Activated CD4-positive, alpha-beta T cell treated with anti-CD3 and anti-CD28 coated beads for 48 hours (primary cell): ENCODE measurements around the gene HPS6.

Experiments used
- DNase-seq: peaks from one replicate; pipeline ENCODE4 v3.0.0-alpha.2; 2020

The HPS6 gene

DNA sequence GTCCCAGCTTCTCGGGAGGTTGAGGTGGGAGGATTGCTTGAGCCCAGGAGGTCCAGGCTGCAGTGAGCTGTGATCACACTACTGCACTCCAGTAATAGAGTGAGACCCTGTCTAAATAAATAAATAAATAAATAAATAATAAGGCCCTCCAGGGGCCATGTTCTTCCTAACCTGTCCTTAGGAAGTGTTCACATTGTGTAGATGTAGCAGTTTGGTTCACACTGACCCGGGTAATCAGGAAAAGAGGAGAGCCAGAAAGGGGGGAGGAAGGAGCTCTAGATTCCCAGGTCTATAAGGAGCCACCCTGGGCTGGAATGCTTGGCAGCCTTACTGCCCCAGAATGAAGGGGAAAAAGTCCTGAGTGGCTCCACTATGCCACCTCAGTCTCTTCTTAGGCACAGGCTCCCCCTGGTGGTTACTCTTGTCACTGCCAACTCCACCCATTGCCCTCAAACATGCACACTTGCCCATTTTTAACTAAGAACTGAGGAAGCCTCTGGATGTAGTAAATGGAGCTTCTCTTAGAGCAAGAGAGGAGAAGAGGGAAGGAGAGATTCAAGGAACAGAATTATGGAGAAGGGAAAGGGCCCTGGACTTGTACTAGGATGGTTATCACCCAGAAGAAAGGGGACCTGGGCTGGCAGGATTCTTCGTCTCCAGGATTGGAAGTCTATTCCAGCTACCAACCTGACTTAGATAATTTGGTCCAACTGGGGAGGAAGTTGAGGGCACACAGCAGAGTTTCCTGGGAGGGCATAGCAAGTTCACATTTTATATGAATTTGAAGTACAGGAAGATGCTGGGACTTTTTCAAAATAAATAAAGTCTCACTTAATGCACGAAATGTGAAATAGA lies 7.8 kb downstream of the HPS6 start:
- DNase-seq = peak; percentile 86

DNA sequence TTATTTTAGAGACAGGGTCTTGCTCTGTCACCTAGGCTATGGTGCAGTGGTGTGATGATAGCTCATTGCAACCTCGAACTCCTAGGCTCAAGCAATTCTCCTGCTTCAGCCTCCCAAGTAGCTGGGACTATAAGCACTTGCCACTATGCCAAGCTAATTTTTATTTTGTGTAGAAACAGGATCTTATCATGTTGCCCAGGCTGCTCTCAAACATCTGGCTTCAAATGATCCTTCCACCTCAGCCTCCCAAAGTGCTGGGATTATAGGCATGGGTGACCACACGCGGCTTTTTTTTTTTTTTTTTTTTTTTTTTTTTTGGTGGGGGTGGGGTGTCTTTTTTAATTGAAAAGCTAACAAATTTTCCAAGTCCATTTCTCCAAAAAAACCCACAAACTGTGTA lies 18.4 kb downstream of the HPS6 start:
- DNase-seq = no peak

GRCh38 chr10:102085336-102085735 lies 20.2 kb downstream of the HPS6 start:
- no peak for DNase-seq

DNA sequence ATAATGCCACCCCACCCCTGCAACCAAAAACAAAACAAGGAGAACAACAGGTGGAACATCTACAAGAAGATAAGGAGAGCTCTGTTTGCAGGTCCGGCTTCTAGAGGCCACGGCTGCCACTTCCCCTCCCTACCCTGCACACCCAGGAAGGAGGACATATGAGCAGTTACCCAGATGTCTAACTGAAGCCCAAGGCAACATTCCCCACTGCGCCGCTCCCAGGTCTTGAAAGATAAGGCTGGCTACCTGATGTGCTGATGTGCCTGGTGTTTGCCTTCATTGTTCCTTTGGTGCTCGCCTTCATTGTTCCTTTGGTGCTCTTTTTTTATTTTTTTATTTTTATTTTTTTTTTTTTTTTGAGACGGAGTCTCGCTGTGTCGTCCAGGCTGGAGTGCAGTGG lies 21.0 kb downstream of the HPS6 start:
- no peak for DNase-seq

- no peak for DNase-seq
Observed at GRCh38 chr10:102090772-102091171, 25.6 kb downstream of the HPS6 start.

DNA sequence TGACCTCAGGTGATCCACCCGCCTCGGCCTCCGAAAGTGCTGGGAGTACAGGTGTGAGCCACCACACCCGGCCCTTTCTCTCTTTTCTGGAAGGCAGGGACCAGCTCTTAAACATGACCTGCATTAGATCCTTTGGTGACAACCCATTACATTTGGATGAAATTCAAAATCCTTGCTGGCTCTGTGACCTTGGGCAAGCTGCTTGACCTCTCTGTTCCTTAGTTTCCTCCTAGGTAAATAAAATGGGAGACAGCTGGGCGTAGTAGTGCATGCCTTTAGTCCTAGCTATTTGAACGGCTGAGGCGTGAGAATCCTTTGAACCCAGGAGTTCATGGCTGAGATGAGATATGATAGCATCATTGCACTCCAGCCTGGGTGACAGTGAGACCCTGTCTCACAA lies 31.3 kb downstream of the HPS6 start:
- DNase-seq = no peak

DNA sequence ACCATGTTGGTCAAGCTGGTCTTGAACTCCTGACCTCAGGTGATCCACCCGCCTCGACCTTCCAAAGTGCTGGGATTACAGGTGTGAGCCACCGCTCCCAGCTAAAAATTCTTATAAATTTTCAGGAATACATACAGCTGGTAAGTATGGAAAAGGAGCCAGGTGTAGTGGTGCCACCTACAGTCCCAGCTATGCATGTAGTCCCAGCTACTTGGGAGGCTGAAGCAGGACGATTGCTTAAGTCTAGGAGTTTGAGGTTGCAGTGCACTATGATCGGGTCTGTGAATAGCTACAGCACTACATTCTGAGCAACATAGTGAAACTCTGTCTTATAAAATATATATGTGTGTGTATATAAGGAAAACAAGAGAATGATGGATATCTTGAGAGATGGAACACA lies 36.0 kb downstream of the HPS6 start:
- DNase-seq = no peak

GRCh38 chr10:102102421-102102820 lies 37.3 kb downstream of the HPS6 start:
- DNase-seq = no peak

DNA sequence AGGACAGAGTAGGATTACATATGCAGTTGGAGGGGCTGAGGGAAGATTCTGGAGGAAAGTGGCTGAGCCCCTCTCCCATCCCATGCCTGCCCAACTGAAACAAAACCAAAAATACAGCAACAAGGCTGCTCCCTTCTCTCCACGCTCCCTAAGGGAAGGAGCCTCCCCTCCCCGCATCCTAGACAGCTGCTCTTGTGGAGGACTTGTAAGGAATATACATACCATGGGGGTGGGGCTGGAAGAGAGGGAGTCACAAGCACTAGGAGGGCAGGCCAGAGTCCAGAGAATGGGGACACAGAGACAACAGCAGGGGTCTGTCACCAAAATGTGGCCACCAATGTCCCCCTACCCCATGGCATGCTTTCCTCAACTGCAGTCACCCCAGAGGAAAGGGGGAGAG lies 41.8 kb downstream of the HPS6 start:
- no peak for DNase-seq

- DNase-seq = no peak
Observed at GRCh38 chr10:102109166-102110116, 44.3 kb downstream of the HPS6 start.

GRCh38 chr10:102111276-102111675 lies 46.1 kb downstream of the HPS6 start:
- DNase-seq = no peak

DNA sequence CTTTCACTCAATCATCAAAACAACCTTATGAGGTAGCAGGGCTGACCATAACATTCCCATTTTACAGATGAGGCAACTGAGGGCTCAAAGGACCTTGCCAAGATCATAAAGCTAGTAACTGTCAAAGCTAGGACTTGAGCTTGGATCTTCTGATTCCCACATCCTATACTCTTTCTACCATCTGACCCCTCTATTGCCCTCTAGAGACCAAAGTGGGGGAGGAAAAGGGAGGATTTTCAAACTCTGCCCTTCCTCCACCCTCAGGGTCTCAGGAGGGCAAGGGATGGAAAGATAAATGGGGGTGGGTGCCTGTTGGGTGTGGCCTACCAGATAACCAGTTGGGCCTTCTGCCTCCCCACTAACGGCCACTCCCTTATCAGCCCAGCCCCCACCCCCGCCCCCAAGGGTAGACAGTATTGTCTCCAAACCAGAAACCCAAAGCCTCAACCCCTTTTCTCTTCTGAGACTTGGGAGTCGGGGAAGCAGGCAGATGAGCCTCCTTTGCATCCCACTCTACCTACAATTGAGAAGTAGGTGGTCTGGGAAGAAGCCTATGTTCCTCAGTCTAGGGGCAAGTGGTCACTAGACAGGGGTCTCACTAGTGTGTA lies 47.2 kb downstream of the HPS6 start:
- no peak for DNase-seq

GRCh38 chr10:102113261-102113955 lies 48.3 kb downstream of the HPS6 start:
- peak; percentile 22 for DNase-seq

DNA sequence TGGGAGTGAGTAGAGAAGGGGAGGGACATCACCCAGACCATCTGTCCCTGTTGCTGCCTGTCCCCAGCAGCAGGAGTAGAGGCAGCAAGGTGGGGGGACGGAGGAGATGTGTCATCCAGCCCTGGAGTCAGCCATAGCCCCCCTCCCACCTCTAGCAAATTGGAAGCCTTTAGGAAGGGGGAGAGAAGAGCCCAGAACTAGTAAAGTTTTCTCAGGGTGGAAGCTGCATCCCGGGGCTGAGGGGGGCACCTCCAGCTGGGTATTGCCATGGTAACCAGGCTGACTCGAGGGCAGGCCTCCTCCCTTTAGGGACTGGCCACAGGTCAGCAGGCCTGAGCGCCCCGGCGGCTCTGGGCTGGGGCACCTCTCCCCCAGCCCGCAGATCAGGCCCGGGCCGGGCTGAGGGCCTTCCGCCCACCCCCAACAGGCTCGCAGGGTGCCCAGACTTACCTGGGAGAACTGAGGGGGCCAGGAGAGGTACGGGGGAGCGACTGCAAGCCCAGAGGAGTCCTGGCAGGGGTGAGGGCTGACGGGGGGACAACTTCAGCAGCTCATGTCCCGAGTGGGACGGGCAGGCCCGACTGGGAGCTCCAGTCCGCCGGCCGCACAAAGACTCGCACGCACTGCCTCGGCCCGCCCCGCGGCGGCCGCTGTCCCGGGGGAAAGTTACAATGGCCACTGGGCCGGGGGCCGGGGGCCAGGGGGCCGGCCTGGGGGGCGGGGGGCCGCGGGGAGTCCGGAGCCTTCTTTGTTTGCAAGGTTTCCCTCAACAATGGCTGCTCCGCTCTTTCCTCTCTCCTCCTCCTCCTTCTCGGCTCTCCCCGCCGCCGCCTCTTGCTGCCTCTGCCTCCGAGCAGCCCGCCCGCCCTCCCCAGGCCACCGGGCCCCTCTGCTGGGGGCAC lies 49.1 kb downstream of the HPS6 start:
- DNase-seq = peak; percentile 24

DNA sequence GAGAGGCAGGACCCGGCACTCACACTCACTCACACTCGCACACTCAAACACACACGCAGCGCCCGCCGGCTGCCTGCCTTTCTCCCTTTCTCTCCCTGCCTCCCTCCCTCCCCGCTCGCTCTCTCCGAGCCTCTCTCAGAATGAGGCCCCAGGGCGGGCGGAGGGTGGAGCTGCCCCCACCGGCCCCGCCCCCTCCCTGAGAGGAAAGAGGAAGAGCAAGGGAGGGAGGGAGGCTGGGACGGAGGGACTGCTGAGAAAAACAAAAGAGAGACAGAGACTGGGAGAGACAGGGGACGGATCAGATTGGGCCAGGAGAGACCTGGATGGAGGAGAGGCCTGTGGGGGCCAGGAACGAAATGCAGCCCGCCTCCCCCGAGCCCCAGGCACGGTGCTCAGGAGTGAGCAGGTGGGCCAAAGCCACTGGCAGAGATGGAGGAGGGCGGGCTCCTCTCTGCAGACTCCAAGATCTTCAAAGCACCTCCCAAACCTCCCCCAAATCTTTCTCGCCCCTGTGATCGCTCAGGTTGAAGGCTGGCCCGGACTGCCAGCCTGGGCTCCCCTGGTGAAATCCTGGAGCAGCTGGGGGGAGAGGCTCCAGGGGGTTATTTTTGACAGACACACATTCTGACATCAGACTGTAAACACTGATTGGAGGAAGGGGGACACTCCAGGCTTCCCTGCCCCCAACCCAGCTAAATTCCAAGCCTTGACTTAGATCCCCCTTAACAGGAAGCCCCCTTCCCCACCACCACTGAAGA lies 49.9 kb downstream of the HPS6 start:
- DNase-seq = peak; percentile 92

DNA sequence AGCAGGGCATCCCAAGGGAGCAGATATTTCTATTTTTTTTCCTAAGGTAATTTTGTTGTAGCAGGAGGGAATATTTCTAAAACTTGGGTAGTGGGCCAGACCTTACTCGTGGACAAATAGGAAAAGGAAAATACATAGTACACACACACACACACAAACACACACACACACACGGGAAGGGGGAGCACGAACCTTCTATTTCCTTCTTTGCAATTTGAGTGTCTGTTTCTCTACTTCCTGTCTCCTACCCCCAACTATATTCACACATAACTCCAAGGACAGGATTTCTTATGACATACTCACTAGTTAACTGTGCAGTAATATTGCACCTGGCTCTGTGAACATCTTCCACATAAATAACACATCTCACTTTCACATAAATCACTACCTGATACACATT lies 50.6 kb downstream of the HPS6 start:
- no peak for DNase-seq

DNA sequence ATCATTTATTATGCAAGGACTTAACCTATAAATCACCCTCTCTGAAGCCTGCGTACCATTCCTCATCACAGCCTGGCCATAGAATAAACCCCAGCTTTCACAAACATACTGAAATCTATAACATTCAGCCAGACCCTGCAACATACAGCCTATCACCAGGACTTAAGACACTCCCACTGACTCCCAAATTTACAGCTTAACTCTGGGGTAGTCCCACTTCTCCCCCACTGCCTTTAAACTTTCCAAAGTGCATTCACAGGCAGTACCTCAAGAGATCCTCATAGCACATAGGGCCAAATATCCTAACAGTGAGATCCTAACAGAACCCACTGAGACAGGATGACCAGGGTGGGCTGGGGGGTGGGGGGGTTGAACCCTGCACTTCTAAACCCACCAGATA lies 51.5 kb downstream of the HPS6 start:
- no peak for DNase-seq
